HG03457 (cell line): ENCODE results near the gene FCRL1.

ENCODE experiments used
- ATAC-seq: cut with Tn5 transposase; IDR thresholded peaks from one replicate; pipeline ENCODE4 v1.9.1; 2021; ENCODE audit warnings: moderate number of reproducible peaks; ENCODE audit not compliant: unreplicated experiment

Gene FCRL1, protein sequence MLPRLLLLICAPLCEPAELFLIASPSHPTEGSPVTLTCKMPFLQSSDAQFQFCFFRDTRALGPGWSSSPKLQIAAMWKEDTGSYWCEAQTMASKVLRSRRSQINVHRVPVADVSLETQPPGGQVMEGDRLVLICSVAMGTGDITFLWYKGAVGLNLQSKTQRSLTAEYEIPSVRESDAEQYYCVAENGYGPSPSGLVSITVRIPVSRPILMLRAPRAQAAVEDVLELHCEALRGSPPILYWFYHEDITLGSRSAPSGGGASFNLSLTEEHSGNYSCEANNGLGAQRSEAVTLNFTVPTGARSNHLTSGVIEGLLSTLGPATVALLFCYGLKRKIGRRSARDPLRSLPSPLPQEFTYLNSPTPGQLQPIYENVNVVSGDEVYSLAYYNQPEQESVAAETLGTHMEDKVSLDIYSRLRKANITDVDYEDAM

GRCh38 chr1:157819896-157820295, at the start of gene FCRL1:
Gene FCRL1, minus strand, starts transcription at chr1:157820120. Its CDS starts 83 bp downstream, at chr1:157820037.
- ATAC-seq: no peak

- no peak for ATAC-seq
These were observed 48.7 kb upstream of the FCRL1 start for GRCh38 chr1:157868654-157869053.

- ATAC-seq: no peak
These were observed 42.5 kb upstream of the FCRL1 start for GRCh38 chr1:157862114-157863070.

DNA sequence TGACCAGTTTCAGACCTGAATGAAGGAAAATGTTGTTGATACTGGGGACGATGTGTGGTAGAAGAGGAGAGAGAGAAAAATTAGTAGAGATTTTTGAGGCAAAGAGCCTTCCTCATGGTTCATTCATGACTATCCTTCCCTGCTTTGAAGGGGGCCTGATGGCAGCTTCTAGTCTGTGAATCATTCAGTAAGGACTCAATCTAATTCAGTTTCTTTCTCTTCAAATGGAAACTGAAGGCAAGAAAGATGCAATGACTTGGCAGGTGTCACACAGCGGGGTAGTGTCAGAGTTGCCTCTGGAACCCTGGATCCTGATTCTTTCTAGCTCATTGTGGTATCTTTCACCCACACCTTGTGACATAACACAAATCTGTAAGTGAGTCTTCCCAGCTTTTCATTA, 36.6 kb upstream of the FCRL1 start:
- no peak for ATAC-seq

DNA sequence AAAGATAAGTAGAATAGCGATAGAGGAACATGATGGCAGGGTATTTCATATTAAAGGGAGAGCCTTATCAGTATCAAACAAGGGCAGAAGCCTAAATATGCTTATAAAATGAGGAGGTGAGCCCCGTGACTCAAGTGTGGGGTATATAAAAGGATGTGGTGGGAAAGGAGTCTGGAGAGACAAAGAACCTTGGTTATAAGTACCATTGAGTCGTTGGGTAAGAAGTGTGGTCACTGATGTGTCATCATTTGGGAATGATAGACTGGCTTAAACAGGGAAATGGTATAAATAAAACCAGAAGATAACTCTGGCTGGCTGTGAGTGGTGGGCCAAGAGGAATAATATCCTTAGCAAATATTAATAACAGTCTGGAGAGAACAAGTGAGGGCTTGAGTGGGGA, 32.6 kb upstream of the FCRL1 start:
- ATAC-seq: no peak

- no peak for ATAC-seq
These were observed 29.4 kb upstream of the FCRL1 start for GRCh38 chr1:157849229-157849875.

- ATAC-seq: no peak
These were observed 24.3 kb upstream of the FCRL1 start for GRCh38 chr1:157844089-157844830.

GRCh38 chr1:157842939-157843338, 23.0 kb upstream of the FCRL1 start:
- no peak for ATAC-seq

DNA sequence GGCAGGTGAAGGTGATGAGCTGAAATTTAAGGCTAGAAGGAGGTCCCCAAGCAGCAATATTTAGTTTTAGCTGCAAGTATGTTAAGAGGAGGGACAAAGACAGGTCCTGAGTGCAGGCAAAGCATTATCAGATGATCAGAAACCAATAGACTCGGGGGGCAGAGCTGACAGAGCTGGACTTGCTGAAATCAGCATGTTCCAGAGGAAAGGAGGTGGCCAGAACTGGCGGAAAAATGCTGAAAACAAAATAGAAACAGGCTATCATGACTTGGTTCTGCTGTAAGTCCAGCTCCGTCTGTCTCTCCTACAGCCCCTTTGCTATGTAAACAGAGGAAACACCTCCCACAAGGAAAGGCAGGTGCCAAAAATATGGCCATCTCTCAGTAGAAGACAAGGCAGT, 21.8 kb upstream of the FCRL1 start, which contains the start of gene CD5L:
CD5L (minus strand) TSS at position 101 of the 400 bp plus-strand sequence. CDS start 107 bp downstream, outside the sequence.
- ATAC-seq: no peak

DNA sequence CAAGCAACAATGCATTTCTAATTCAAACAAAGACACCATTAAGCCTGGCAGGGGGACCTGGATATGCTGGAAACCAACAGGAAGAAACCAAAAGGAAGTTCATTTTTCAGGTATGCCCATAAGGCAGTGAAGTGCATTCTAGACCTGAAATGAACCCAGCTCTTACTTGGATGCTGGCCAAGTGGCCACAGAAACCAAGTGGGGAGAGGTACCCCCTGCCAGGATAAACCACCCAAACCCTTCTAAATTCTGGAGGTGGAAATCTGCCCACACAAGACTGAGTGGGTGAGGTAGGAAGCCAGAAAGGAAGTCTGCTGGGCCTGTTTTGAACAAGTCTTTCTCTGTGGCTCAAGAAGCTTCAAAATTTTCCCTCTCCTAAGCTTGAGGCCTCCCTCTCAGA, 19.0 kb upstream of the FCRL1 start:
- no peak for ATAC-seq

DNA sequence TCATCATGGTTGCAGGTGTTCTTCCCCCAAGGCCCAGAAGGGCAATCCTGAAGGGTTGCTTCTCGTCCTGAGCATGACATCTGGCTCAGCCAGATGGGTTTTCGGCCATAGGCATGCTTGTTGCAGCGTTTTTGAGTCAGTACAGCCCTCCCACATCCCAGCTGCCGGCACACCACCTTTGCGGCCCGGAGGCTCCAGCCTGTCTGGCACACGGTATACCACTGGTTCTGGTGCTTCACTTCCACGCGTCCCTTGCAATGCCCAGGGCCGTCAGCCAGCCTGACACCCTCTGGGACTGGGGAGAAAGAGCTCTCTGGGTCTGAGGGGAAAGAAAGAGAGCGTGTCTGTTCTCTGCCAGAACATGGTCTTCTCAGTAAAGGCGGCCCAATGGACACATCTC, 14.5 kb upstream of the FCRL1 start:
- ATAC-seq: no peak

GRCh38 chr1:157833145-157833544, 13.2 kb upstream of the FCRL1 start:
- no peak for ATAC-seq

DNA sequence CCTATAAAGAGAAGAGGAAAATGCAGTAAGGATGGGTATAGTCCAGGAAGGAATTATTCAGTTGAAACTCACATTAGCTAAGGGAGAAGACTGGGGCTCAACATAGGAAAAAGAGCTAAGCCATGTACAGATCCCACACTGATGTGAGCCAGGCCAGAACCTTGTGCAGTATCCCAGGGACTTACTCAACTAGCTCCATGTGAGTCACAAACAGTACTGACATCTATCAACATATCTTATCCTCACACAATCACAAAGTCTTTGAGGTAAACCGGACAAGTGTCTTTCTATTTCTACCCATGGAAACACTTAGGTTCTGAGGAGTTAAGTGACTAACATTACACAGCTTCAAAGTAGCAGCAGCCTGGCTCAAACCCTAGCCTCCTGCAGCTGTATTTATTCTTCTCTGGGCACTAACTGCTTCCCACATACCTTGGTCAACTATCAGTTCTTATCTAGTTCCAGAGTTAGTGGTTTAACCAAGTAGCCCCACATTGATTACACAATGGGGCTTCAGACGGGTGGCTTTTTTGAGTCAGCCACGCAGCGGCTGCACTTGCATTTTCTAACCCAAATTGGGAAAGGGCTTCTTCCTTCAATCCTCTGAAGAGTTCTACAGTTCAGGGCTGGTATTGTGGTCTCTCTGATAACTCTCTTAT, 12.2 kb upstream of the FCRL1 start:
- ATAC-seq: no peak

DNA sequence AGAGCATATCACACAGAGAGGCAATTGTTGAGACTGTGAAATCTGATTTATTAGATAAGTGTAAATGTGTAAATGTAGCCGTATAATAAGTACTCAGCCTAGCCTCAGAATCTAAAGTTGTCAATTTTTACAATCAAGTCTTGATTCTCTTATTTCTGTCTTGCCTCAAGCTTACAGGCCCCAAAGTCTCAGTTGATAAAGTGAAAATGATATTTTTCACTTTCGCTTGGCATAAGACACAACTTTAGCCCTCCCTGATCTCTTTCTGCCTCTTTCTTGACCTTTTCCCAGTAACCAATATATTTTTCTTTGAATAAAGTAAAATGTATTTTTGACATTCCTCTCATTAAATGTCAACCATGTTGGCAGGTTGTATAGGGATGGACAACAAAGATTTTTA, 11.0 kb upstream of the FCRL1 start:
- no peak for ATAC-seq

GRCh38 chr1:157829711-157830110, 9.8 kb upstream of the FCRL1 start:
- ATAC-seq: no peak

DNA sequence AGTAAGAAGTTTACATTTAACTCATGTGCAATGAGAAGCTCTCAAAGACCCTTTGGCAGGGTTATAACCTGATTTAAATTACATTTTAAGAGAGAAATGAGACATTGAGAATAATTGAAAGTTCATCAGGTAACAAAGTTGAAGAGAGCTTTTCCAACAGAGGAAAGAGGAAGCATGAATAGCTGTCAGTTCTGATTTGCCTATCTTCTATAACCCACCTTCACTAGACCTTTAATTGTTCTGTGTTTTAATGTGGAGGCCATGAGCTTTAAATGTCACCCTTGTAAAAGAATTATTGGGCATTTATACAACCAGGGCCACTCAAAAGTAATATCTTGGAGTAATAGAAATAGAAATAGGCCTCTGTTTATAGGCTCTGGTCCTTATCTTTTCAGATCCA, 9.3 kb upstream of the FCRL1 start:
- ATAC-seq: no peak

DNA sequence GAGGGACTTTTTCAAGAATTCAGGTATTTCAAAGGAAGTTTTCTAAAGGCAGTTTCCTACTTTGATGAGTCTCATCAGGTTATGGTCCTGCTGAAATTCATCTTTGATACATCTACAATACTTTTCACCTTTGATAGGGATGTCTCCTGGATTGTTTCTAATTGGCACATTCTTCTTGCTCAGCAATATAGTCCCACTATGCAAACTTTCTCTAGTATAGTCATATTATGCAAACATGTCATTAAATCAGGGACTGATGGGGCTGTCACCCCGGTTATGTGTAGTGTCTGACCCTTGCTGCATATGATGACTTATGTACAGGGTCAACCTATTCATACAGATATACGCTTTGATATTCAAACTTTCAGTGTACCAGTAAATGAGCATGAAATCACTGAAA, 379 bp upstream of the FCRL1 start:
- no peak for ATAC-seq

GRCh38 chr1:157819215-157819614, 705 bp downstream of the FCRL1 start:
- ATAC-seq: no peak

GRCh38 chr1:157813269-157813668, 6.7 kb downstream of the FCRL1 start:
- no peak for ATAC-seq
